HL-60 (cell line): ENCODE results near the gene CYRIA.

Source experiments
- DNase-seq, 2 experiments: peaks; one replicate each; pipeline ENCODE4 v3.0.0-alpha.2; 2010 to 2020; ENCODE audit warnings: low read depth in 1 of 2, low spot score in 1 of 2
- H3K27ac ChIP-seq: fragments of 250-450 bp; sonication (Bioruptor Pico); replicated peaks from 2 replicates; pipeline ENCODE4 v1.5.1; 2020; ENCODE audit warnings: mild to moderate bottlenecking, moderate library complexity
- H3K27me3 ChIP-seq: fragments of 250-450 bp; sonication (Bioruptor Pico); 2 replicates; pipeline ENCODE4 v1.5.1; 2021; ENCODE audit warnings: mild to moderate bottlenecking, moderate library complexity; ENCODE audit not compliant: insufficient read depth, poor library complexity, severe bottlenecking
- H3K4me3 ChIP-seq: replicated peaks from 2 replicates; pipeline ENCODE4 v1.5.1; 2011; ENCODE audit warnings: mild to moderate bottlenecking, control low read depth, low read length; ENCODE audit not compliant: insufficient read depth
- CTCF ChIP-seq: IDR thresholded peaks from one replicate; pipeline ENCODE4 v1.5.1; 2011; ENCODE audit warnings: low read length, control low read depth, inconsistent platforms; ENCODE audit not compliant: insufficient read depth
- GABPA ChIP-seq: IDR thresholded peaks from 2 replicates; pipeline ENCODE4 v1.6.1; 2012; ENCODE audit warnings: low read depth
- POLR2AphosphoS5 ChIP-seq: IDR thresholded peaks from 2 replicates; pipeline ENCODE4 v1.6.1; 2012; ENCODE audit warnings: low read depth
- SPI1 ChIP-seq: IDR thresholded peaks from 2 replicates; pipeline ENCODE4 v1.6.1; 2012; ENCODE audit warnings: low read depth, mild to moderate bottlenecking, borderline replicate concordance
- TF ChIP-seq, protein P1 (sequence below): IDR thresholded peaks from 2 replicates; pipeline ENCODE4 v1.6.1; 2012; ENCODE audit warnings: low read depth; ENCODE audit not compliant: insufficient replicate concordance

Gene CYRIA

GRCh38 chr2:16675781-16676180 lies 10.1 kb upstream of the CYRIA start:
- TF ChIP-seq GABPA: no peak
- TF ChIP-seq CTCF: no peak
- no peak for TF ChIP-seq POLR2AphosphoS5
- TF ChIP-seq, protein P1, sequence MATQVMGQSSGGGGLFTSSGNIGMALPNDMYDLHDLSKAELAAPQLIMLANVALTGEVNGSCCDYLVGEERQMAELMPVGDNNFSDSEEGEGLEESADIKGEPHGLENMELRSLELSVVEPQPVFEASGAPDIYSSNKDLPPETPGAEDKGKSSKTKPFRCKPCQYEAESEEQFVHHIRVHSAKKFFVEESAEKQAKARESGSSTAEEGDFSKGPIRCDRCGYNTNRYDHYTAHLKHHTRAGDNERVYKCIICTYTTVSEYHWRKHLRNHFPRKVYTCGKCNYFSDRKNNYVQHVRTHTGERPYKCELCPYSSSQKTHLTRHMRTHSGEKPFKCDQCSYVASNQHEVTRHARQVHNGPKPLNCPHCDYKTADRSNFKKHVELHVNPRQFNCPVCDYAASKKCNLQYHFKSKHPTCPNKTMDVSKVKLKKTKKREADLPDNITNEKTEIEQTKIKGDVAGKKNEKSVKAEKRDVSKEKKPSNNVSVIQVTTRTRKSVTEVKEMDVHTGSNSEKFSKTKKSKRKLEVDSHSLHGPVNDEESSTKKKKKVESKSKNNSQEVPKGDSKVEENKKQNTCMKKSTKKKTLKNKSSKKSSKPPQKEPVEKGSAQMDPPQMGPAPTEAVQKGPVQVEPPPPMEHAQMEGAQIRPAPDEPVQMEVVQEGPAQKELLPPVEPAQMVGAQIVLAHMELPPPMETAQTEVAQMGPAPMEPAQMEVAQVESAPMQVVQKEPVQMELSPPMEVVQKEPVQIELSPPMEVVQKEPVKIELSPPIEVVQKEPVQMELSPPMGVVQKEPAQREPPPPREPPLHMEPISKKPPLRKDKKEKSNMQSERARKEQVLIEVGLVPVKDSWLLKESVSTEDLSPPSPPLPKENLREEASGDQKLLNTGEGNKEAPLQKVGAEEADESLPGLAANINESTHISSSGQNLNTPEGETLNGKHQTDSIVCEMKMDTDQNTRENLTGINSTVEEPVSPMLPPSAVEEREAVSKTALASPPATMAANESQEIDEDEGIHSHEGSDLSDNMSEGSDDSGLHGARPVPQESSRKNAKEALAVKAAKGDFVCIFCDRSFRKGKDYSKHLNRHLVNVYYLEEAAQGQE: no peak
- no peak for TF ChIP-seq SPI1
- no peak for DNase-seq
- no peak overlapping the region for H3K27ac ChIP-seq
- no peak overlapping the region for H3K4me3 ChIP-seq
- no peaks in the 10 kb centered on the region for H3K27me3 ChIP-seq

GRCh38 chr2:16674154-16674553 lies 8.5 kb upstream of the CYRIA start:
- no peak for DNase-seq
- no peaks in the 10 kb centered on the region for H3K27me3 ChIP-seq
- H3K4me3 ChIP-seq: no peak overlapping the region
- TF ChIP-seq CTCF: no peak
- TF ChIP-seq, protein P1: no peak
- no peak for TF ChIP-seq GABPA
- H3K27ac ChIP-seq: no peak overlapping the region

DNA sequence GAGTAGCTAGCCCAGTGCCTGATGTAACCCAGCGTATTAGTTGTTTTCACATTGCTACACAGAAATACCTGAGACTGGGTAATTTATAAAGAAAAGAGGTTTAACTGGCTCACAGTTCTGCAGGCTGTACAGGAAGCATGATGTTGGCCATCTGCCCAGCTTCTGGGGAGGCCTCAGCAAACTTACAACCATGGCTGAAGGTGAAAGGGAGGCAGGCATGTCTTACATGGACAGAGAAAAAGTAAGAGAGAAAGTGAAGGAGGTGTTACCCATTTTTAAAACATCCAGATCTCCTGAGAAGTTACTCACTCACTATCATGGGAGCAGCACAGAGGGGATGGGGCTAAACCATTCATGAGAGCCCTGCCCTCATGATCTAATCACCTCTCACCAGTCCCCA lies 6.1 kb upstream of the CYRIA start:
- DNase-seq: no peak
- Histone ChIP-seq H3K27me3 (no peaks in the 10 kb centered on the region), H3K4me3 (no peak overlapping the region), H3K27ac (no peak overlapping the region)
- no peak for TF ChIP-seq GABPA
- TF ChIP-seq CTCF: no peak
- TF ChIP-seq SPI1: no peak
- TF ChIP-seq, protein P1: no peak
- no peak for TF ChIP-seq POLR2AphosphoS5
